RPMI8226 (cell line): Measurements from ENCODE around the gene UNC13D.
A peak's percentile ranks its signal among the peaks of the same experiment; 100 is the strongest.

Experiments used
- DNase-seq: peaks from one replicate; pipeline ENCODE4 v3.0.0-alpha.2; 2015

UNC13D gene

DNA sequence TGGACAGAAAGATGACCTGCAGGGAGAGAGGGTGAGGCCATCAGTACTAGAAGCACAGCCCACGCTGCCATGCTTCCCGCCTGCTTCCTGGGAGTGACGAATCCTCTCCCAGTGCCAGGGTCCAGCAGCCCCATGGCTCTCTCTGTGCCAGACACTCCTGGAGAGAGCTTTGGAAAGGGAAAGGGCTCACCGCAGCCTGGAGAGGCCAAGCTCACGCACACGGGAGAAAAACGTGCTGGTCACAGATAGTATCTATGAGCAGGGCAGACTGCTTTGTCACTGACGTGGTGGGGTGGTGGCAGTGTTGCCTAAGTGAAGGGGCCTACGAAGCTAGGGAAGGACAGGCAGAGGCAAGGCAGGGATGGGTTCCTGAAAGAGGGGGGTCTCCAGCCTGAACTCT is 5.5 kb upstream of the UNC13D start:
- DNase-seq = no peak

DNA sequence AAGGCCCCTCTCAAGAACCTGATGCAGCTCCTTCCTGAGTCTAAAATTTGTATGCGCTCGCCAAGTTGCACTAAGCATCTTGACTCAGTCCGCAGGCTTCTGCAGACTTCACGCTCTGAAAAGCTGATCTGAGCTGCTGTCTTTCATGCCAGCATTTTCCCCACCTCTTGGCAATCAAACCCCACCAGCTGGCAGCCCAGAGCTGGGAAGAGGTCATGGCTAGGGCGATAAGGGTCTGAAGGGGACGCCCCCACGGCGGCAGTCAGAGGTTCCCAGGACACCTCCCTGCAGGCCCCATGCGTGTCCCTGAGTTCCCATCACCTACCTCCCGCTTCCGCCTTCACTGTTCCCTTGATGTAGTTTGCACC is 5.1 kb upstream of the UNC13D start:
- DNase-seq = no peak

DNA sequence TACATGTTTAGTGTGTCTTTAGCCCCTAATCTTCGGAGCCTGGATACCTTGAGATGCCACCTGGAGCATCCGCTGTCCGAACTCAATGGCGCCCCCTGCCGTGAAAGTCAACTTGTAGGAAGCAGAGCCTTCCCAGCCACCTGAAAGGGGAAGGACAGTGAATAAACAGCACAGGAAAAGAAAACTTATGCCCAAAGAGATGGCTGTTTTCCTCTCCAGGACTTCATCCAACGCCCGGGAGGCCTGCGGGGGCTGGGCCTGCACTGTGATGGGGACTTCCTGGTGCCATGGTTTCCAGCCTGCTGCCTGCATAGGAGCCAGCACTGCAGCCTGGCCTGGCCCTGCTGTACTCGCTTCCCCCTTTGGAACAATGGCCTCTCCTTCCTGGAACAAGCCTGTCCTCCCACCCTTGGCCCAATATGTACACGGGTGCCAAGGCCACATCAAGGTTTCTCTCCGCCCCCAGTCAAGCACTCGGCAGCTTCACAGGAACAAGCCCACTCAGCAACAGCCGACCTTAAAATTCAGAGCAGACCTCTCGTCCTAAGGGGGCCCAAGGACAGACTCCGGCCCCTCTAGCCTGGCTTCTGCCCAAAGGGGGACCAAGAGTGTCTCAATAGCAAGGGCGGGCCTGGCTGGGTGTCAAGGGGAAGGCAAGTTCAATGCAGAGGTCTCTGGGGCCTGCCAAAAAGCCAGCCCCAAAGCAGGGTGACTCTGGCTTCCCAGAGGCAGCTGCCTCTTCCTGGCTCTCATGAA is 4.5 kb upstream of the UNC13D start:
- peak; percentile 77 for DNase-seq

DNA sequence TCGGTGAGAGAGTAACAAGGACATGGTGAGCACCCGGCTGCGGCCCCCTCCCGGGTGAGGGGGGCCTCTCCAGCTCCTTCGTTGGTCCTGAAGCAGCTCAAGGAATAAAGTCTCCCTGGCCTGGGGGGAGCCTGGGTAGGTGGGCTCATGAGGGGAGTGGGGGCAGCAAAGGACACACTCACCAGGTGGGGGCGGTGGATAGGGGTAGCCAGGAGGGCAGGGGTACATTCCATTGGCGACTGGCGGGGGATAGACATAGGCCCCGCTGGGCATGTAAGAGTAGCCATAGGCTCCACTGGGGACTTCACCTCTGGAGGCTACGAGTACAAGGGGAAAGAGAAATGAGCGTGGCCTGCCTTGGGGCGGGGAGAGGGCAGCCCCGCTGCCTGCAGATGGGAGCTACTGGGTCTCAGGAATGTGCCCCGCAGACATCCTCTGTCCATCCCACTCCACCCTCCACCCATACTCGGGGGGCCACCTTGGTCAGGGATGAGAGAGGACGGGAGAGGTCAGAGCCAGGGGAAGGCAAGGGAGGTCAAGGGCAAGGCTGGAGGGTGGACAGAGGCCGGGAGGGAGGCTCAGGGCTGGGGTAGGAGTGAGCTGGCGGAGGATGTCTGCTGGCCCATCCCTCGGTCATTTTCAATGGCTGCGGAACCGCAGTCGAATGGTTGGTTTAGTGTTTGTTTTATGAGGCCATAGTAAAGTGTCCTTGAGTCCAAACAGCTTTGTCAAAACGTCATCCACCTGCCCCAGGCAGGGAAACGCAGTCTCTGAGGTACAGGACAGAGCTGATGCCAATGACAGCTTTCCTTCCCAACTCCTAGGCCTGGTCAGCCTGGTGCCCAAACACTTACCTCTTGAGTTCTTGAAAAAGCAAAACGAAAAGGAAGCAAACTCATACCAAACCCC is 3.7 kb upstream of the UNC13D start:
- DNase-seq = no peak

DNA sequence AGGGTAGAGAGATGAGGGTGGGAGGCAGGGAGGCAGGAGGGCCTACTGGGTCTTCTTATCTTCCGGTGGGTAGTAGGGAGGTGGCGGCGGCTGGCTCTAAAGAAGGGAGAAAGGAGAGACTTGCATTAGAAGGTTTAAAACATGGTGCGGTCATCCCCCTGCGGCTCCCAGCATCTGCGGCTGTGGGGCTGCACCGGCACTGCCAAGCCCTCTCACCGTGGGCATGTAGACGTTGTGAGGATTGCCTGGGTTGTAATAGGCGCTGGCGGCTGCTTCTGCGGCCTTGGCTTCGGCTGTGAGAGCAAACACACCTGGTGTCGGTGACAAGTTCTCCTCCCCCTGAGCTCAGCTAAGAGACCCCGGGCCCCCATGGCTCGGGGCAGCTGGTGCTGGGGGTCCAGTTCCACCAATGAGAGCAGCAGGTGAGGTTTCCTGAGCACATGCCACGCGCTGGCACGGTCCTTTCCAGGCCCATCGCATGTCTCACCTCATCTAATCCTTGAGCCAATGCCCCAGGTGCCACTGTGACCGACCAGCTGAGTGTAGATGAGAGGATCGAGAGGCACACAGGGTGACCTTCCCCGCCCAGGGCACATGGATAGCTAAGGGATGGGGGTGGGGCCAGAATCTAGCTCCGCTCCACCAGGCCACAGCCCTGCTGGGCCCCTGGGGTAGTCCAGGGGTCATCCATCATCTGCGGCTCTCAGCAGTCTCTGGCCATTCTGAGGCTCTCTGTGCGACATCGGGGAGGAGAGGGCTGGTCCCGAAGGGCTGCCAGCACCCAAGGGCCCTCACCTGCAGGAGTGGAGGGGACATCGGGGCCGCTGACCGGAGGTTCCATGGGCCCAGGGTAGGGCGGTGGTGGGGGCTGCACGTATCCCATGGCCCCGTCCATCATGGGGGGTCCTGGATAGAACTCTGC is 2.7 kb upstream of the UNC13D start:
- no peak for DNase-seq

DNA sequence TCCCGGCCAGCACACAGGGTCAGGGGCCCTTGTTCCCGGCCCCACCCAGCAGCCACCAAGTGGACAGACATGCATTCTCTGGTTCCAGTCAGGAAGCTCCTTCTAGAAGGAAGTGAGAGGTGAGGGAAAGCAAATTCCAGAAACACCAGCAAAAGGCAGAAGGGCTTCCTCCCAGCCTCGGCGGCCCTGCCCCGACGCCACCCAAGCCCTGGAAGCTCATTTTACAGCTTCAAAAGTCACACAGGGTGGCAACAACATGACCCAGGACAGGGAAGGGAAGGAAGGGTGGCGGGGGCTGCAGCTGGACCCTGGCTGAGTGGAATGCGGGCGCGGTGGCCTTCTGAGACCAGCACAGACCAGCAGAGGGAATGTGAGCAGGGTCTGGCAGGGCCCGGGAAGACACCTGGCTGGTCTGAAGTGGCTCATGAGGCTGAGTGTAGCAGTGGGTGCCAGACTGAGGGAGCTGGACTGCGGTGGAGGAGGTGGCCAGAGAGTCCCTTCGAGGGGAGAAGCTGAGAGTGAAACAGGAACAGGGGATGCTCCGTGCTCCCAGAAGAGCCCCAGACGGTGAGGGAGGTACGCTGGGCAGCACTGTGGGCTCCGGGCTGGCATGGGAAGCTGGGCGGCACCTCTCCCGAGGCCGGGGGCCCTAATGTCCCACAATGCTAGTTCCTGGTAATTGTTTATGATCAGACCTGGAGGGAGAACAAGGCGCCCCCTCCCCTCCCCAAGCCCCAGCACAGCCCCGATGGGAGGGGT is 1.9 kb upstream of the UNC13D start:
- no peak for DNase-seq

DNA sequence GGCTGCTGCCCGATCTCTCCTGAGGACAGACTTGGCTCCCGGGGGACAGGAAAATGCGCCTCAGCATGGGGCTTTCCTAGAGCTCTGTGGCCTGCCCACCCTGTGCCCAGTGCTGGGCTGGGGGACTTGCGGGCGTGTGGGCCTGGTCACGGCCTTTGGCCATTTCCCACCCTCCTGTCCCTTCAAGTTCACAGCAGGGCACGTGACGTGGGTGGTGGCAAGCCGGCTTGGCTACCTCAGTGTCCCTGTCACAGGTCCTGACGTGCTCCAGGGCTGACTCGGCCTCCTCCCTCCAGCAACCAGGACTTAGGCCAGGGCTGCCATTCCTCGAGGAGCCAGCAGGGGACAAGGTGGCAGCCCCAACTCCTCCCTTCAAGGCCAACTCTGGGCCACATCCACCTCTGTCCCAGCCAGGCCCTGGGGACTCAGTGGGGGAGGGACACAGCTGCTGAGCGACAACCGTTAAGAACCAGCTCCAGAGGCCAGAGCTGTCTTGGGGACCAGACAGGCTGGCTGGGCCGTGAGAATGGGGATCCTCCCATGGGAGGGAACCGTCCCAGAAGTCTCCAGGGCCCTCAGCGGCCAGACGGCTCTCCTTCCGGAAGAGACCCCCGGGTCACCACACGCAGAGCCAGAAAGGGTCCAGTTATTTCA is 981 bp upstream of the UNC13D start:
- DNase-seq = peak; percentile 89

DNA sequence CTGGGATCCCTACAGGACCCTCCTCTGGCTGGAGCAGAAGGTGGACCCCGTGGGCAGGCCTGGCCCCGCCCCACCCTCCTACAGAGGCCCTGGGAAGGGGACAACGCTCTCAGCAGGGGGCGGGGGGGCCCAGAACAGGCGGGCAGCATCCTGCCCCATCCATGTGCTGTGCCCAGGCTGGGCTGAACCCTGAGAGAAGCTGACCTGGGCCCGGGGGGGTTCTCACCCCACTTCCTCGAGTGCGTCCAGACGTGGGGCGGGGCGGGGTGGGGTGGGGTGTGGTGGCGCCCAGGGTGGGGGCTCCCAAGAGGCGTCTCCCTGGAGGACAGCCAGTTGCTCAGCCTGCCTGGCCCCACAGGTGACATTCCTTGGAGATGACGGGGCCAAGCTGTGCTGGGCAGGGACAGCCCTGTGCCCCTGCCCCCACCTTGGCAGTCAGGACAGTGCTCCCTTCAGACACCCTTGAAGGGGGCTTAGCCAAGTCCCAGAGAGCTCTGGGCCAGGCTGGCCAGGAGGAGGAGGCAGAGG is 390 bp upstream of the UNC13D start:
- no peak for DNase-seq

DNA sequence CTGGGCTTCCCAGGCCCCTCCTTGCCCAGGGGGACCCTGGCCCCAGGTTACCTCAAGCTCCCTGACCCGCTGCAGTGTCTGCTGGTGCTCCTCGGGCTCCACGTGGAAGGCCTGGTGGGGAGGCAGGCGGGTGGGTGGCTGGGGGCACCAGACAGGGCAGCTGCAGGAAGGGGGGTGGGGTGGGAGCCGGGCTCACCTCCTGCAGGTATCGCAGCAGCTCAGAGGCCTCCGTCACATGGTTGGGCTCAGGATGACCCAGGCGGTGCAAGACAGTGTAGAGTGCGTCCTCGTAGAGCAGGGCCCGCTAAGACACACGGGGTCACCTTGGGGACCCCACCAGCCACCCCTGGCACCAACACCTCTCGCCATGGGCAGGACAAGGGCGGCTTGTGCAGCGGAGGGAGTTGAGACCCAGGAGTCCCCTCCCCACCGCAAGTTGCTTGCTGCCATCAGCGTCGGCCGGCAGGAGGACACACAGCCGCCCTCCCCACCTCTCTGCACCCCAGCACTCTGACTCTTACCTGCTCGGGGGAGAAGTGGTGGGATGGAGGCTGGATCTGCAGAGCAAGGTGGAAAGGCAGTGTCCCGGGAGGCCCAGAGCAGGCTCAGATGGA is 1.1 kb downstream of the UNC13D start:
- DNase-seq = no peak

DNA sequence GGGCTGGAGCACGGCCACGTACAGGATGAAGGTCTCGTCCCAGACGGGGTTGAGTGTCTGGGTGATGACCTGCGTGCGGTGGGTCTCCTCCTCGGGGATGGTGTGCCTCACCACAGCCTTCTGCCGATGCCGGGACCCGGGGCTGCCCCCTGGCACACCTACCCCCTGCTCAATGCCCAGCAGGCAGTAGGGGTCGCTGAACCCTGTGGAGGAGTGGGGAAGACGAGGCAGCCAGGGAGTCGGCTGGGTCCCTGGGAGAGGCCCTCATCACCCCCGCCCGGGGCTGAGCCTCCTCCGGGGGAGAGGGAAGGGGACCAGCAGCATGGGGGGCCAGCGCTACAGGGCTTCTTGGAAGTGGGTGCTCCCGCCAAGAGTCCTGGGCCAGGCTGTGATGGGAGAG is 1.8 kb downstream of the UNC13D start:
- DNase-seq = no peak

DNA sequence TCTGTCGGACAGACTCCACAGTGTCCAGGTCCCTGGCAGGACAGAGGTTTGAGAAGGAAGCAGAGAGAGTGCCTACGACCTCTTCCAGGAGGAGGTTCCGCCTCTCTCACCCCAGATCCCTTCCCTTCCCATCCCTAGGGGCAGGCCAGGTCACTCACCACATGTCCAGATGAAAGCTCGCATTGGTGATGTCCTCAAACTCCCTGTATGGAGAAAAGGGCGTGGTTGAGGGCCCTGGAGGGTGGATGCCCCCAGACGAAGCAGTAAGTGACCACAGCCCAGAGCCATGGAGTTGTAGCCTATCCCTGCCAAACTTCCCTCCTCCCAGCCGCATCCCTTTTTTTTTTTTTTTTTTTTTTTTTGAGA is 3.4 kb downstream of the UNC13D start:
- DNase-seq = no peak

DNA sequence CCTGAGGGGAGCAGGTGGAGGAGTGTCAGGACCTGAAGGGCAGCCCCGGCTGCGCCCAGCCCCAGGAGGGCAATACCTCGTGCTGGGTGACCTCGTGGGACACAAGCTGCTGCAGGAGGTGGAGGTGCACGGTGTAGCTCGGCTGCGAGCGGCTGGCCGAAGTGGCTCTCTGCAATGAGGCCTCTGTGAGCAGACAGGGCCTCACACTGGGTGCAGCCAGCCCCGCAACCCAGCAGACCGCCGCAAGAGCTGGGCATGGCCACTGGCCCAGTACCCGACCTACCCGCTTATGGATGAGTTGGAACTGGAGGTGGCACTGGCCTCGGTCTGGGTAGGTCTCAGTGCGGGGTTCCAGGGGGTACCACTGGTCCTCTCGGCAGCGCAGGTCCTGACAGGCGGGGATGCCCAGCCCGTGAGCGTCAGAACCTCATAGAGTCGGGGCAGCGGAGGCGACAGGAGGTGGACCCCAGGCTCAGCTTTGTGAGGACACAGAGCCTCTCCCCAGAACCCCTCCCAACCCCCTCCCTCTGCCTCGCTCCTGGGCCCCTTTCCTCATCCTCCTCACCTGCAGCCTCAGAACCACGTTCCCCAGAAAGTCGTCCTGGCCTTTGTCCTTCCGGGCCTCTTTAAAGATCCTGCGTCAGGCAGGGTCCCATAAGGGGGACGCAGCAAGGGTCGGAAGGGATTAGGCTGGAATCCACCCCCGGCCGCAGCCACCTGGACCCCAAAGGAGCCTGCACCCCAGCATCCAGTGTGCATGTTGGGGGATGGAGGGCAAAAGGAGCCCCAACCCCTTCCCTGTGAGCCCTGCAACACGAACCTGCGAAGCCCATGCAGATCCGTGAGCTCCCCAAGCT is 4.0 kb downstream of the UNC13D start:
- DNase-seq = no peak

DNA sequence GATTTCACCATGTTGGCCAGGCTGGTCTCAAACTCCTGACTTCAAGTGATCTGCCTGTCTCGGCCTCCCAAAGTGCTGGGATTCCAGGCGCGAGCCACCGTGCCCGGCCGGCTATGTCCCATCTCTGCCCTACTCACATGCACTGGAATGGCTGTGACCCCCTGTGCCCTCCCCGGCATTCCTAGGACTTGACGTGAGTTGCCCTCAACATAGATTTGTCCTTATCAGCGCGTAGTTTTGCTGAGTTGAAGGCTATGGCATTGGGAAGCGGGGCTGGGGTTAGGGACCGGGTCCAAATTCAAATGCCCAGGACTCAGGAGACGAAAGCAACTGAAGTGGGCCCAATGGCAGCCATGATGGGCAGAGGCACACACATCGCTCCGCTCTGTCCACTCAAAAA is 5.8 kb downstream of the UNC13D start:
- no peak for DNase-seq

DNA sequence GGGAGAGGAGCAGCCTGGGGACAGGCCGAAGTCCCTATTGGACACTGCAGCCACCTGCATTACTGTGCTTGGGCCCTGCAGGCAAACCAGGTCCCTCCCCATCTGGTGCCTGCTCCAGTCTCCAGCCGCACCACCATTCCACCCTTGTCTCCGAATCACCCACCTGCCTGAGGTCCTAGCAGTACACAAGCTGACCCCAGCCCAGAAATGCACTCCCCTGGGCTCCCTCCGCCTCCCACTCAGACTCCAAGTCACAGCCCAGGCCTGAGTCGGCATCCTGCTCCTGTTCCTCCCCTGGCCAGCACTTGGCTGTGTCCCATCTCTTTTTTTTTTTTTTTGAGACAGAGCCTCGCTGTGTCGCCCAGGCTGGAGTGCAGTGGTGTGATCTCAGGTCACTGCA is 6.3 kb downstream of the UNC13D start:
- no peak for DNase-seq

DNA sequence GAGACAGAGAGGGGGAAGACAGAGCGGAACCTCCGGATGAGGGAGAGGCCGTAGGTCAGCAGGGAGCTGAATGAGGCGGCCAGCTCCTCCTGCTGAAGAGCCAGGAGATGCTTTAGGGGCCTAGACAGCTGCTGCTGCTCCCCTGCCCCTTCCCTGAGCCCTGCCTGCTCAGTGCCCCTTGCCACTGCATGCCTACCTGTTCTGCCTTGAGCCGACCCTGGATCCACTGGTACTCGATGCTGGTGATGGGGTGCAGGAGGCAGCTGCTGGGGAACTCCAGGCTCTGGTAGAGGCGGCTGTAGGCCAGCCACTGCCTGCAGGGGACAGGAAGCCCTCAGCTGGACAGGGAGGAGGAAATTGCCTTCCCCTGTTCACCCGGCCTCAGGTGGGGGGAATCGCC is 7.6 kb downstream of the UNC13D start:
- no peak for DNase-seq

DNA sequence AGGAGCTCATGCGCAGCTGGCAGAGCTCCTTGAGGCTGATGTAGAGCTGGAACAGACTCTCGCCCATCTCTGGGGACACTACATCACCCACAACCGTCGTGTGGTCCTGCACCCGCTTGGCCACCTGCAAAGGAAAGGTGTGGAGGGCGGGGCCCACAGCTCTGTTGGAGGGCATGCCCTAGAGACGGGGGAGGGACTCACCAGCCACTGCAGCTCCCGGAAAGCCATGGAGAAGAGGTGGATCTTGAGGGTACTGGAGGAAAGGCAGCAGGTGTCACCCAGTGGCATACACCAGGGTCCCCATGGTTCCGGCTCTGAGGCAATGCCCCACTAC is 8.6 kb downstream of the UNC13D start:
- no peak for DNase-seq

DNA sequence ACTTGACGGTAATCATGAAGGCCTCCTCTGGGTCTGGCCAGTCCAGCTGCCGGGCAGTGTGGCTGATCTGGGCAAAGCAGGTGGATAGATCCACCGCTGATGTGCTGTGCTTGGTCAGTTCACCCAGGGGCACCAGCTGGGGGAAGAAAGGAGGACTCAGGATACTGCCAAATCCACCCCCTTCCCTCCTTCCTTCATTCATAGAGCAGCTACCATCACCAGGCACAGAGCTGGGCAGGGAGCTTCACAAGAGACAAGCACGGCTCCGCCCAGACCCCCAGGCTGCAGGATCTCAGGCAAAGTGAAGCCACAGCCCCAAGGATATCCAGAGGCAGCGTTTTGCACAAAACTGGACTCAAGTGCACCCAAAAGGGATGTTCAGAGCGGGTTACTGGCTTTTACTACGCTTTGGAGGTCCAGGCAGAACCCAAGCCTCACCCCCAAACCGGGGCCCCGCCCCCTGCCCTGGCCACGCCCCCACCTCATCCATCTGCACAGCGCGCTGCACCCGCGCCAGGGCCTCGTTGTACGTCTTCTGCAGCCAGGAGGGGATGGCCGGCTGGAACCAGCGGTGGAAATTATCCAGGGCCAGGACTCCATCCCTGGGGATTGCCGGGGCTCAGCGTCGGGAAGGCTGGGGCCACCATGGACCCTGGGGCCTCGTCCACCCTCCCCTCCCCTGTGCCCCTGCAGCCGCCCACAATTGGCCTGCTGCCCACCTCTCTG is 9.1 kb downstream of the UNC13D start:
- no peak for DNase-seq

DNA sequence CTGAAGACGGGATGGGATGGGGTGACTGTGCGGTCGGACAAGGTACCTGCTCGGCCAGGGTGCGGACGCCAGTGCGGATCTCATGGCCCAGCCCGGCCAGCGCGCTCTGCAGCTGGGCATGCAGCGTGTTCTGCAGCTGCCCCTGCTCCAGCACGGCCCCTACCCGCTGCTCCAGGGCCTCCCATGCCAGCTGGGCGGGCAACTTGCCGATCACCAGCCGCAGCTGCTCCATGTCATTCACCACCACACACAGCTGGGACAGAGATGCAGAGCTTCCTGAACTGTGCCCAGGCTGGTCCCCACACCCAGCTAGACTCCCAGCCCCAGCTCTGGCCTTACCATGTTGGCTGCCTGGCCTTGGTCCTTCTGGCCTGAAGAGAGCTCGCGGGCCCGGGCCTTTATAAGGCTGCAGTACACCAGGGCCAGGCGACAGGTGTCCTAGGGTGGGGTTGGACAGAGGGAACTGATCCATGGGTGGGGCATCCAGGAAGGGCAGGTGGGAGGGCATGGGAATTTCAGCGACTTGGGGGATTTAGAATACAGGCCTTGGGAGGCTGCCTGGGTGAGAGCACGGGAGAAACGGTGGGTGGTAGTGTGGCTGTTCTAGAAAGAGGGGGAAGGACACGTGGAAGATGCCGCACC is 9.8 kb downstream of the UNC13D start:
- DNase-seq = no peak
